H1 (cell line): ENCODE data around the gene POLR3GL. TPM values are rescaled to one million over a fixed set of nuclear protein-coding genes. Genes with fewer than 3 reads are reported as not detected.

Experiments
- CTCF ChIA-PET: fragments of 300-600 bp; sonication (Branson Sonifier 250); formaldehyde crosslinking; loops from one replicate; lab custom pipeline; 2021; ENCODE audit not compliant: partially characterized antibody; lab: Charles Lee
- POLR2A ChIA-PET: fragments of 300-600 bp; sonication (Branson Sonifier 250); formaldehyde crosslinking; loops from one replicate; lab custom pipeline; 2021; ENCODE audit warnings: inconsistent platforms; ENCODE audit not compliant: partially characterized antibody; lab: Charles Lee
- DNase-seq, 2 experiments: peaks; one replicate each; pipeline versions ENCODE4 v3.0.0 to v3.0.0-alpha.2; 2010 to 2022; ENCODE audit warnings: low spot score in 2 of 2, low read depth in 1 of 2, mixed read lengths in 1 of 2
- FAIRE-seq: peaks from 2 replicates; lab custom pipeline; 2011; peaks lifted over from hg19 to GRCh38; lab: Jason Lieb, UNC
- H2AFZ ChIP-seq: 2 replicates; pipeline ENCODE4 v1.8.1; 2012; ENCODE audit warnings: low read length, inconsistent platforms
- H2AK5ac ChIP-seq: 2 replicates; pipeline ENCODE4 v1.6.1; 2013; ENCODE audit warnings: low read depth, low read length
- H2BK120ac ChIP-seq: replicated peaks from 2 replicates; pipeline ENCODE3; 2013; ENCODE audit warnings: low read depth, low read length, inconsistent platforms
- H2BK12ac ChIP-seq: 2 replicates; pipeline ENCODE4 v1.6.1; 2013; ENCODE audit warnings: low read depth, low read length
- H2BK15ac ChIP-seq: 2 replicates; pipeline ENCODE4 v1.6.1; 2013; ENCODE audit warnings: low read length
- H2BK20ac ChIP-seq: 2 replicates; pipeline ENCODE4 v1.6.1; 2013; ENCODE audit warnings: low read length
- H2BK5ac ChIP-seq: 2 replicates; pipeline ENCODE4 v1.6.1; 2013; ENCODE audit warnings: low read depth, low read length
- H3K14ac ChIP-seq: 2 replicates; pipeline ENCODE4 v1.6.1; 2013; ENCODE audit warnings: inconsistent platforms; ENCODE audit not compliant: insufficient read length
- H3K18ac ChIP-seq: 2 replicates; pipeline ENCODE4 v1.6.1; 2013; ENCODE audit warnings: low read length; ENCODE audit errors: extremely low read depth
- H3K23ac ChIP-seq: 2 replicates; pipeline ENCODE4 v1.6.1; 2013; ENCODE audit warnings: inconsistent platforms; ENCODE audit not compliant: insufficient read length
- H3K23me2 ChIP-seq: 2 replicates; pipeline ENCODE4 v1.6.1; 2013; ENCODE audit warnings: low read depth, low read length
- H3K27ac ChIP-seq: 2 replicates; pipeline ENCODE4 v1.6.1; 2011; ENCODE audit warnings: low read depth, low read length, inconsistent platforms
- H3K27me3 ChIP-seq, 4 experiments: replicated peaks in 1 of 4; 1 replicate in 1 of 4; 2 replicates in 3 of 4; pipeline versions ENCODE4 v1.6.1 to v1.8.1; 2011 to 2013; ENCODE audit warnings: low read length in 3 of 4, mild to moderate bottlenecking in 3 of 4, inconsistent platforms in 2 of 4, mixed read lengths in 2 of 4, moderate library complexity in 1 of 4; ENCODE audit not compliant: control insufficient read depth in 3 of 4, insufficient read depth in 3 of 4; ENCODE audit errors: extremely low read depth in 1 of 4
- H3K36me3 ChIP-seq, 4 experiments: 2 replicates each; pipeline versions ENCODE4 v1.6.1 to v1.8.1; 2011 to 2013; ENCODE audit warnings: mild to moderate bottlenecking in 4 of 4, low read length in 3 of 4, moderate library complexity in 2 of 4, control low read depth in 1 of 4, inconsistent platforms in 1 of 4; ENCODE audit not compliant: insufficient read depth in 4 of 4, control insufficient read depth in 2 of 4
- H3K4ac ChIP-seq: replicated peaks from 2 replicates; pipeline ENCODE3; 2013; ENCODE audit warnings: low read length, low read depth, mixed read lengths, inconsistent platforms; ENCODE audit not compliant: insufficient read length
- H3K4me1 ChIP-seq, 4 experiments: replicated peaks in 1 of 4; 1 replicate in 1 of 4; 2 replicates in 3 of 4; pipeline versions ENCODE4 v1.6.1 to v1.8.1; 2011 to 2013; ENCODE audit warnings: low read length in 3 of 4, inconsistent platforms in 2 of 4, mixed read lengths in 1 of 4; ENCODE audit not compliant: insufficient read depth in 4 of 4, control insufficient read depth in 3 of 4
- H3K4me2 ChIP-seq, 2 experiments: 2 replicates each; pipeline versions ENCODE4 v1.6.1 to v1.8.1; 2011 to 2013; ENCODE audit warnings: low read depth in 2 of 2, low read length in 2 of 2, control low read depth in 1 of 2, inconsistent platforms in 1 of 2, mild to moderate bottlenecking in 1 of 2; ENCODE audit not compliant: insufficient read depth in 1 of 2
- H3K4me3 ChIP-seq, 4 experiments: fragments of 200-600, 300-600 bp in 1 of 4; sonication (generic), shearing (Covaris generic), sonication (Bioruptor Twin) in 1 of 4; 2 replicates each; pipeline versions ENCODE4 v1.5.1 to v1.8.1; 2011 to 2016; ENCODE audit warnings: low read length in 4 of 4, low read depth in 3 of 4, control low read depth in 2 of 4, inconsistent platforms in 2 of 4, mild to moderate bottlenecking in 2 of 4, mixed read lengths in 1 of 4, moderate library complexity in 1 of 4; ENCODE audit not compliant: insufficient read depth in 2 of 4; ENCODE audit errors: extremely low read depth in 1 of 4
- H3K56ac ChIP-seq: replicated peaks from 2 replicates; pipeline ENCODE3; 2013; ENCODE audit warnings: low read depth, mild to moderate bottlenecking, mixed read lengths, low read length, inconsistent platforms; ENCODE audit not compliant: insufficient read length
- H3K79me1 ChIP-seq: 2 replicates; pipeline ENCODE4 v1.6.1; 2013; ENCODE audit warnings: low read depth, low read length, control low read depth
- H3K79me2 ChIP-seq, 2 experiments: 2 replicates each; pipeline versions ENCODE4 v1.6.1 to v1.8.1; 2012 to 2013; ENCODE audit warnings: low read length in 2 of 2, mild to moderate bottlenecking in 2 of 2, inconsistent platforms in 1 of 2; ENCODE audit not compliant: insufficient read depth in 2 of 2, control insufficient read depth in 1 of 2
- H3K9ac ChIP-seq, 4 experiments: replicated peaks in 1 of 4; 1 replicate in 1 of 4; 2 replicates in 3 of 4; pipeline versions ENCODE4 v1.6.1 to v1.8.1; 2011 to 2013; ENCODE audit warnings: low read depth in 3 of 4, low read length in 3 of 4, control low read depth in 2 of 4, mild to moderate bottlenecking in 2 of 4, moderate library complexity in 2 of 4, inconsistent platforms in 1 of 4; ENCODE audit errors: extremely low read depth in 1 of 4
- H3K9me3 ChIP-seq, 2 experiments: 2 replicates each; pipeline versions ENCODE4 v1.6.1 to v1.8.1; 2012 to 2013; ENCODE audit warnings: mild to moderate bottlenecking in 2 of 2, moderate library complexity in 2 of 2, control low read depth in 1 of 2, inconsistent platforms in 1 of 2, low read depth in 1 of 2, low read length in 1 of 2, mixed read lengths in 1 of 2; ENCODE audit not compliant: insufficient read depth in 2 of 2
- H4K20me1 ChIP-seq, 2 experiments: replicated peaks in 1 of 2; 2 replicates each; pipeline versions ENCODE3 to v1.8.1; 2011 to 2013; ENCODE audit warnings: inconsistent platforms in 2 of 2, low read length in 2 of 2, mild to moderate bottlenecking in 1 of 2; ENCODE audit not compliant: insufficient read depth in 2 of 2, control insufficient read depth in 1 of 2
- H4K5ac ChIP-seq: 2 replicates; pipeline ENCODE4 v1.6.1; 2013; ENCODE audit warnings: low read length, low read depth, mixed read lengths, inconsistent platforms; ENCODE audit not compliant: insufficient read length
- H4K8ac ChIP-seq: 2 replicates; pipeline ENCODE4 v1.8.0; 2013; ENCODE audit warnings: mild to moderate bottlenecking, moderate library complexity, low read length, inconsistent platforms; ENCODE audit not compliant: insufficient read depth; ENCODE audit errors: extremely low read depth
- H4K91ac ChIP-seq: replicated peaks from 2 replicates; pipeline ENCODE3; 2013; ENCODE audit warnings: low read length, mixed read lengths, inconsistent platforms; ENCODE audit not compliant: insufficient read length
- ASH2L ChIP-seq: fragments of 200-600, 300-600 bp; sonication (generic); IDR thresholded peaks from one replicate; pipeline ENCODE4 v1.7.1; 2017; ENCODE audit warnings: low read length
- KDM5A ChIP-seq: fragments of 200-600 bp; IDR thresholded peaks from 2 replicates; pipeline ENCODE4 v1.7.1; 2012; ENCODE audit warnings: mild to moderate bottlenecking, low read length, inconsistent platforms, mixed read lengths
- PHF8 ChIP-seq: fragments of 200-600 bp; sonication (generic); conservative IDR thresholded peaks from 2 replicates; pipeline ENCODE4 v1.7.1; 2012; ENCODE audit warnings: low read depth, mild to moderate bottlenecking, inconsistent platforms, low read length, moderate library complexity
- POLR2A ChIP-seq, 2 experiments: IDR thresholded peaks; 1 replicate in 1 of 2; 2 replicates in 1 of 2; pipeline ENCODE4 v1.6.1; 2011; ENCODE audit warnings: low read depth in 2 of 2, low read length in 2 of 2, mild to moderate bottlenecking in 2 of 2; ENCODE audit errors: control extremely low read depth in 1 of 2
- SIN3A ChIP-seq, 2 experiments: IDR thresholded peaks in 1 of 2; conservative IDR thresholded peaks in 1 of 2; 2 replicates each; pipeline ENCODE4 v1.6.1; 2011 to 2012; ENCODE audit warnings: low read length in 2 of 2, improper control_type of control experiment in 1 of 2, low read depth in 1 of 2, mild to moderate bottlenecking in 1 of 2
- TAF1 ChIP-seq: IDR thresholded peaks from 2 replicates; pipeline ENCODE4 v1.6.1; 2011; ENCODE audit warnings: mild to moderate bottlenecking, low read depth, low read length
- TBP ChIP-seq: IDR thresholded peaks from 2 replicates; pipeline ENCODE4 v1.6.1; 2011; ENCODE audit warnings: low read depth, low read length, improper control_type of control experiment
- WGBS, 2 experiments: shearing (Covaris generic) in 1 of 2; methylation state at CpG; one replicate each; pipeline versions ENCODE4 v1.1.6 to v1.1.7; 2013 to 2015; ENCODE audit warnings: low lambda C conversion rate in 2 of 2, mixed read lengths in 2 of 2, inconsistent platforms in 1 of 2, low coverage in 1 of 2, missing lambda C conversion rate in 1 of 2; ENCODE audit not compliant: insufficient replicate concordance in 2 of 2, insufficient coverage in 1 of 2, insufficient read length in 1 of 2; ENCODE audit errors: extremely low coverage in 1 of 2, missing lambda C conversion rate in 1 of 2; 5-methylcytosine and 5-hydroxymethylcytosine counted together
- polyA plus RNA-seq, 7 experiments: library from polyadenylated mRNA; depleted of rRNA in 3 of 7; stranded (reverse) in 5 of 7; unstranded in 2 of 7; fragments of >200 nt in 5 of 7; fragments of 200-250 nt in 2 of 7; gene quantifications; 1 replicate in 5 of 7; 2 replicates in 1 of 7; 4 replicates in 1 of 7; pipeline versions ENCODE4 v1.2.1 to v1.2.3, GENCODE V29; 2011 to 2013; ENCODE audit warnings: missing spikeins in 2 of 7, mixed read lengths in 2 of 7
- total RNA-seq: library from RNA; stranded (reverse); fragmentation: NEBNext Ultra II Directional; extraction: Animal tissue kit (Norgen Biotek cat#: 25700); gene quantifications from 2 replicates; pipeline ENCODE4 v1.2.1, GENCODE V29; 2021

POLR3GL gene
- total and polyA plus RNA-seq, 2 of the 8 experiments (the other 6 are each of a cell fraction or from before 2014, with no cell fraction given), result 3.1 to 3.9 TPM

GRCh38 chr1:145918992-145919939, 45.2 kb upstream of the POLR3GL start:
- FAIRE-seq, result no peak

More at GRCh38 chr1:145918992-145919939, 45.2 kb upstream of the POLR3GL start:
- H3K18ac ChIP-seq, result no peak overlapping the region
- H3K14ac ChIP-seq, result no peak overlapping the region
- CTCF ChIA-PET, result interaction anchor here (1.1 to 15.9 kb wide), 5 partner anchors 8 to 74 kb away, joined by 3 to 146 read pairs (median 5); partner anchors contain the start of genes ITGA10, NUDT17 and RBM8A
- H3K27me3 ChIP-seq, result no peaks in the 10 kb centered on the region
- H2BK5ac ChIP-seq, result peak overlapping the region; percentile 62; the same call in 1 of the 2 replicates
- POLR2A ChIA-PET, result interaction anchor here (1.0 to 2.4 kb wide), 14 partner anchors 8 to 133 kb away, joined by 3 to 17 read pairs (median 4); partner anchors contain the start of genes LIX1L, PIAS3 and RBM8A
- peak overlapping the region; percentile 71 to 96 (median 82) for H3K4me3 ChIP-seq
- H3K56ac ChIP-seq, result no peak overlapping the region
- peak overlapping the region; percentile 94 to 99 for H3K4me2 ChIP-seq
- no peaks in the 10 kb centered on the region for H3K9me3 ChIP-seq
- H3K23me2 ChIP-seq, result peaks cover 16% of the 10 kb centered on the region
- peaks cover 0 to 6% (median 2%) of the 10 kb centered on the region in 4 experiments; a peak in 6 of 7 replicates for H3K4me1 ChIP-seq
- H2AK5ac ChIP-seq, result 0 out of 2 replicates have a peak overlapping the region, but pooled peaks have one; percentile 45
- no peak overlapping the region for H3K27ac ChIP-seq
- no peak overlapping the region for H4K5ac ChIP-seq
- TF ChIP-seq KDM5A (0 out of 2 replicates have a peak, but pooled peaks have one; percentile 5), ASH2L (peak; percentile 35), TBP (no peak), TAF1 (peak; percentile 30; the same call in 1 of the 2 replicates), POLR2A (IDR thresholded peaks at IDR 0.05; ENCODE audit: control extremely low read depth in 1 of 2, low read depth in 2 of 2, low read length in 2 of 2) (0 out of 3 replicates have a peak, but pooled peaks of 1 of the 2 experiments have one; percentile 26), PHF8 (no peak), SIN3A (conservative IDR thresholded peaks at IDR 0.05 in 1 of 2, IDR thresholded peaks at IDR 0.05 in 1 of 2; ENCODE audit: low read depth in 1 of 2, low read length in 2 of 2) (peak; percentile 1 to 10; a peak in 1 of 4 replicates)
- no peaks in the 10 kb centered on the region for H4K20me1 ChIP-seq
- H3K4ac ChIP-seq, result no peak overlapping the region
- peak overlapping the region; percentile 54 for H2BK12ac ChIP-seq
- H3K79me2 ChIP-seq, result no peaks in the 10 kb centered on the region
- H4K8ac ChIP-seq, result peak overlapping the region; percentile 75; the same call in 1 of the 2 replicates
- peak in 1 of 2 experiments; percentile 71 for DNase-seq
- no peaks in the 10 kb centered on the region for H3K79me1 ChIP-seq
- no peak overlapping the region for H4K91ac ChIP-seq
- H2BK120ac ChIP-seq, result no peak overlapping the region
- 15% methylated on average over 28 of the region's 33 CpGs; no CpG with 5 or more reads in 1 of the 2 experiments for WGBS, 2 experiments
- 0 out of 2 replicates have a peak overlapping the region, but pooled peaks have one; percentile 52 for H2AFZ ChIP-seq
- H3K9ac ChIP-seq, result peak overlapping the region in 3 of 4 experiments; percentile 22 to 48 (median 41); a peak in 5 of 7 replicates
- H3K36me3 ChIP-seq, result peaks cover 0 to 11% (median 4%) of the 10 kb centered on the region in 4 experiments; a peak in 2 of 8 replicates
- no peak overlapping the region for H3K23ac ChIP-seq
- no peak overlapping the region for H2BK20ac ChIP-seq
- peak overlapping the region; percentile 90; the same call in 1 of the 2 replicates for H2BK15ac ChIP-seq
